Neutrophil (primary cell): Measurements from ENCODE around the gene NNT.

Experiments
- H3K27ac ChIP-seq: fragments of 200-600 bp; sonication (generic); 2 replicates; pipeline ENCODE4 v1.5.1; 2016; ENCODE audit warnings: mild to moderate bottlenecking, moderate library complexity
- H3K27me3 ChIP-seq: fragments of 200-600 bp; sonication (generic); 2 replicates; pipeline ENCODE4 v1.6.0; 2016; ENCODE audit warnings: mild to moderate bottlenecking
- H3K36me3 ChIP-seq: fragments of 200-600 bp; sonication (generic); 2 replicates; pipeline ENCODE4 v1.5.1; 2017
- H3K4me1 ChIP-seq, 2 experiments: fragments of 200-600 bp in 1 of 2; sonication (generic) in 1 of 2; 1 replicate in 1 of 2; 2 replicates in 1 of 2; pipeline versions ENCODE4 v1.5.1 to v1.6.1; 2013 to 2016; ENCODE audit warnings: low read depth in 1 of 2, low read length in 1 of 2, mild to moderate bottlenecking in 1 of 2, moderate library complexity in 1 of 2; ENCODE audit not compliant: control insufficient read depth in 1 of 2, insufficient read depth in 1 of 2
- H3K4me3 ChIP-seq, 2 experiments: fragments of 200-600 bp in 1 of 2; sonication (generic) in 1 of 2; 1 replicate in 1 of 2; 2 replicates in 1 of 2; pipeline ENCODE4 v1.5.1; 2013 to 2016; ENCODE audit warnings: low read depth in 1 of 2, low read length in 1 of 2, mild to moderate bottlenecking in 1 of 2, moderate library complexity in 1 of 2
- H3K9me3 ChIP-seq: fragments of 200-600 bp; sonication (generic); 2 replicates; pipeline ENCODE4 v1.5.1; 2016
- TF ChIP-seq, protein P1 (sequence below): fragments of 200-600 bp; sonication (generic); IDR thresholded peaks from 2 replicates; pipeline ENCODE4 v1.5.1; 2016; ENCODE audit warnings: antibody characterized with exemption

Gene NNT

GRCh38 chr5:43674536-43674935 lies 71.6 kb downstream of the NNT start:
- Histone ChIP-seq H3K4me1 (no peaks in the 10 kb centered on the region), H3K36me3 (peaks cover 30% of the 10 kb centered on the region), H3K27me3 (no peaks in the 10 kb centered on the region), H3K9me3 (no peaks in the 10 kb centered on the region), H3K4me3 (no peak overlapping the region), H3K27ac (no peak overlapping the region)
- TF ChIP-seq, protein P1, sequence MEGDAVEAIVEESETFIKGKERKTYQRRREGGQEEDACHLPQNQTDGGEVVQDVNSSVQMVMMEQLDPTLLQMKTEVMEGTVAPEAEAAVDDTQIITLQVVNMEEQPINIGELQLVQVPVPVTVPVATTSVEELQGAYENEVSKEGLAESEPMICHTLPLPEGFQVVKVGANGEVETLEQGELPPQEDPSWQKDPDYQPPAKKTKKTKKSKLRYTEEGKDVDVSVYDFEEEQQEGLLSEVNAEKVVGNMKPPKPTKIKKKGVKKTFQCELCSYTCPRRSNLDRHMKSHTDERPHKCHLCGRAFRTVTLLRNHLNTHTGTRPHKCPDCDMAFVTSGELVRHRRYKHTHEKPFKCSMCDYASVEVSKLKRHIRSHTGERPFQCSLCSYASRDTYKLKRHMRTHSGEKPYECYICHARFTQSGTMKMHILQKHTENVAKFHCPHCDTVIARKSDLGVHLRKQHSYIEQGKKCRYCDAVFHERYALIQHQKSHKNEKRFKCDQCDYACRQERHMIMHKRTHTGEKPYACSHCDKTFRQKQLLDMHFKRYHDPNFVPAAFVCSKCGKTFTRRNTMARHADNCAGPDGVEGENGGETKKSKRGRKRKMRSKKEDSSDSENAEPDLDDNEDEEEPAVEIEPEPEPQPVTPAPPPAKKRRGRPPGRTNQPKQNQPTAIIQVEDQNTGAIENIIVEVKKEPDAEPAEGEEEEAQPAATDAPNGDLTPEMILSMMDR, result no peak

- H3K9me3 ChIP-seq, result no peaks in the 10 kb centered on the region
Measured at GRCh38 chr5:43675357-43675756, 72.4 kb downstream of the NNT start.

GRCh38 chr5:43676083-43676840 lies 73.3 kb downstream of the NNT start:
- no peaks in the 10 kb centered on the region for H3K27me3 ChIP-seq
- no peak overlapping the region for H3K27ac ChIP-seq
- no peak overlapping the region for H3K4me3 ChIP-seq
- H3K4me1 ChIP-seq, result no peaks in the 10 kb centered on the region
- TF ChIP-seq, protein P1, result no peak
- no peaks in the 10 kb centered on the region for H3K9me3 ChIP-seq
- peaks cover 38% of the 10 kb centered on the region for H3K36me3 ChIP-seq

More at GRCh38 chr5:43675357-43675756, 72.4 kb downstream of the NNT start:
- H3K36me3 ChIP-seq, result peaks cover 33% of the 10 kb centered on the region
- no peak overlapping the region for H3K4me3 ChIP-seq
- no peaks in the 10 kb centered on the region for H3K4me1 ChIP-seq
- H3K27me3 ChIP-seq, result no peaks in the 10 kb centered on the region
- TF ChIP-seq, protein P1, result no peak
- no peak overlapping the region for H3K27ac ChIP-seq

DNA sequence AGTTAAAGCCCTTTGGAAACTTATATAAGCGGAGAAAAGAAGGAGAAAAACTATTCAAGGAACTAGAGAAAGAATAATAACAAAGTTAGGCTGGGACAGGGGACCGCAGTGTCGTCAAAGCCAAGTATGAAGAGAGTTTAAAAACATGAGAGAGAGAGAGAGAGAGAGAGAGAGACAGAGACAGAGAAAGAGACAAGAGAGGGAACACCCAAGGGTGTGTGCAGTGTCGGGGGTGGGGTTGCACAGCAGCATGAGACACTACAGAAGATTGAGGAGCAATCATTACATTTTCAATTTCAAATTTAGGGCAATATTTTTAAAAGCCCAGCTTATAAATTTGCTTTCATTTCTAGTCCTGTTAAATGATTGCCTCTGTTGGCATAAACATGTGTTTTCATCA lies 74.3 kb downstream of the NNT start:
- H3K36me3 ChIP-seq, result peaks cover 44% of the 10 kb centered on the region
- no peak overlapping the region for H3K27ac ChIP-seq
- H3K27me3 ChIP-seq, result no peaks in the 10 kb centered on the region
- no peak overlapping the region for H3K4me3 ChIP-seq
- no peaks in the 10 kb centered on the region for H3K4me1 ChIP-seq
- TF ChIP-seq, protein P1, result no peak
- H3K9me3 ChIP-seq, result no peaks in the 10 kb centered on the region

- Histone ChIP-seq H3K4me3 (no peak overlapping the region), H3K27ac (no peak overlapping the region), H3K36me3 (peaks cover 35% of the 10 kb centered on the region), H3K4me1 (no peaks in the 10 kb centered on the region), H3K9me3 (no peaks in the 10 kb centered on the region), H3K27me3 (no peaks in the 10 kb centered on the region)
- TF ChIP-seq, protein P1, result no peak
Measured at GRCh38 chr5:43679214-43679613, 76.2 kb downstream of the NNT start.
